ENCODE measurements around the gene OR2T12. TPM values are rescaled to one million over a fixed set of nuclear protein-coding genes. Genes with fewer than 3 reads are reported as not detected.
"Not testable (repeated sequence)": the region's sequence is repeated elsewhere in the genome, so short reads cannot be mapped to it uniquely, and the experiment has no call there.

OR2T12 gene
- total RNA-seq, 3 donors from 2014 or later (not counting 1 experiment from before 2014, with no cell fraction given), result not detected

DNA sequence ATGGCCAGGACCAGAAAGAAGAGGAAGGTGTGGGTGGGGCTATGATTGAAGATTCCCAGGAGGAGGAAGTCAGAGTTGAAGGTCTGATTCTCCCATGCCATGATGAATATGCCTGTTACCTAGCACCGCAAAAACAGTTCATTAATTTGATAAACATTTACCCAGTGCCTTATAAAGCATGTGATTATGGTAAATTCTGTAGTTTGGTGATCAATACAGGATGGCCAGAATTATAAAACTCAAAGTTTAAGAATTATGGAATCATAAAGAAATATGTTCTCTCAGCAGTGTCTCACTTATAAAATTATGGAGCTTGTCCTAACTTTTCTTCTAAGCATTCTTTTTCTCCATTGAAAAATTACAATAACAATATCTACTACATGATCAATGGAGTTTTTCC is 21.2 kb upstream of the OR2T12 start, which contains the start of gene OR2M7:
OR2M7 (minus strand) TSS at position 101 of the 400 bp plus-strand sequence; CDS start at position 101, 0 bp downstream.
- ATAC-seq, result no peak
- no CpG with 5 or more reads among the region's 1 CpG for WGBS (ENCODE audit: insufficient coverage)
- Histone ChIP-seq H3K9me3 (ENCODE audit: control insufficient read depth, insufficient read depth, low read length) (no peaks in the 10 kb centered on the region), H3K4me3 (ENCODE audit: low read length) (no peak within 1 kb of the TSS), H3K4me1 (ENCODE audit: control insufficient read depth, insufficient read depth, low read length) (no peaks in the 10 kb centered on the region), H3K36me3 (ENCODE audit: control insufficient read depth, insufficient read depth, low read length) (no peaks in the 10 kb centered on the region), H3K27ac (ENCODE audit: low read length) (no peak within 1 kb of the TSS), H3K27me3 (ENCODE audit: control insufficient read depth, insufficient read depth, low read length) (no peaks in the 10 kb centered on the region)
- Mint-ChIP-seq H3K4me3 (no peak within 1 kb of the TSS), H3K27ac (no peak within 1 kb of the TSS), H3K9me3 (peaks cover 3 to 21% of the 10 kb centered on the region in 2 donors), H3K27me3 (ENCODE audit: low read depth in 2 of 2) (no peaks in the 10 kb centered on the region), H3K36me3 (no peaks in the 10 kb centered on the region), H3K4me1 (no peaks in the 10 kb centered on the region)
- intact Hi-C loops (cut with micrococcal nuclease), result no loop called here
- TF ChIP-seq, protein P1, sequence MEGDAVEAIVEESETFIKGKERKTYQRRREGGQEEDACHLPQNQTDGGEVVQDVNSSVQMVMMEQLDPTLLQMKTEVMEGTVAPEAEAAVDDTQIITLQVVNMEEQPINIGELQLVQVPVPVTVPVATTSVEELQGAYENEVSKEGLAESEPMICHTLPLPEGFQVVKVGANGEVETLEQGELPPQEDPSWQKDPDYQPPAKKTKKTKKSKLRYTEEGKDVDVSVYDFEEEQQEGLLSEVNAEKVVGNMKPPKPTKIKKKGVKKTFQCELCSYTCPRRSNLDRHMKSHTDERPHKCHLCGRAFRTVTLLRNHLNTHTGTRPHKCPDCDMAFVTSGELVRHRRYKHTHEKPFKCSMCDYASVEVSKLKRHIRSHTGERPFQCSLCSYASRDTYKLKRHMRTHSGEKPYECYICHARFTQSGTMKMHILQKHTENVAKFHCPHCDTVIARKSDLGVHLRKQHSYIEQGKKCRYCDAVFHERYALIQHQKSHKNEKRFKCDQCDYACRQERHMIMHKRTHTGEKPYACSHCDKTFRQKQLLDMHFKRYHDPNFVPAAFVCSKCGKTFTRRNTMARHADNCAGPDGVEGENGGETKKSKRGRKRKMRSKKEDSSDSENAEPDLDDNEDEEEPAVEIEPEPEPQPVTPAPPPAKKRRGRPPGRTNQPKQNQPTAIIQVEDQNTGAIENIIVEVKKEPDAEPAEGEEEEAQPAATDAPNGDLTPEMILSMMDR (IDR thresholded peaks at IDR 0.05), result no peak
- DNase-seq, result no peak

DNA sequence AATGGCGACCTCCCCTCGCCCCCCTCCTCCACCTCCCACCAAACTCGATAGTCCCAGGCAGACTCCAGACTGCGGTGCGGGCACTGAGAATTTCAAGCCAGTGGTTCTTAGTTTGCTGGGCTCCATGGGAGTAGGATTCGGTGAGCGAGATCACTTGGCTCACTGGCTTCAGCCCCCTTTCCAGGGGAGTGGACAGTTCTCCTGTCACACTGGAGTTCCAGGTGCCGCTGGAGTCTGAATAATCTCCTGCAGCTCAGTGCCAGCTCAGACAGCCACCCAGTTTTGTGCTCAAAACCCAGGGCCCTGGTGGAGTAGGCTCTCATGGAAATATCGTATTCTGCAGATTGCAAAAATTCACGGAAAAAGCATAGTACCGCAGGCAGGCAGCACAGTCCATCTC is 13.6 kb upstream of the OR2T12 start:
- Histone ChIP-seq H3K4me3 (ENCODE audit: low read length) (no peak overlapping the region), H3K27ac (ENCODE audit: low read length) (no peak overlapping the region), H3K27me3 (ENCODE audit: control insufficient read depth, insufficient read depth, low read length) (no peaks in the 10 kb centered on the region), H3K36me3 (ENCODE audit: control insufficient read depth, insufficient read depth, low read length) (no peaks in the 10 kb centered on the region), H3K9me3 (ENCODE audit: control insufficient read depth, insufficient read depth, low read length) (peaks cover 4% of the 10 kb centered on the region), H3K4me1 (ENCODE audit: control insufficient read depth, insufficient read depth, low read length) (no peaks in the 10 kb centered on the region)
- H3K4me3 Mint-ChIP-seq, result no peak overlapping the region
- intact Hi-C loops (cut with micrococcal nuclease), result no loop called here
- DNase-seq (no peak), ATAC-seq (no peak)
- no peak overlapping the region for H3K27ac Mint-ChIP-seq
- no peaks in the 10 kb centered on the region for H3K36me3 Mint-ChIP-seq
- 86% methylated on average over 11 of the region's 11 CpGs for whole genome bisulfite sequencing (ENCODE audit: insufficient coverage)
- TF ChIP-seq, protein P1 (IDR thresholded peaks at IDR 0.05), result no peak
- no peaks in the 10 kb centered on the region for H3K4me1 Mint-ChIP-seq
- H3K27me3 Mint-ChIP-seq (ENCODE audit: low read depth in 2 of 2), result no peaks in the 10 kb centered on the region
- H3K9me3 Mint-ChIP-seq, result peaks cover 9 to 17% of the 10 kb centered on the region in 2 donors

DNA sequence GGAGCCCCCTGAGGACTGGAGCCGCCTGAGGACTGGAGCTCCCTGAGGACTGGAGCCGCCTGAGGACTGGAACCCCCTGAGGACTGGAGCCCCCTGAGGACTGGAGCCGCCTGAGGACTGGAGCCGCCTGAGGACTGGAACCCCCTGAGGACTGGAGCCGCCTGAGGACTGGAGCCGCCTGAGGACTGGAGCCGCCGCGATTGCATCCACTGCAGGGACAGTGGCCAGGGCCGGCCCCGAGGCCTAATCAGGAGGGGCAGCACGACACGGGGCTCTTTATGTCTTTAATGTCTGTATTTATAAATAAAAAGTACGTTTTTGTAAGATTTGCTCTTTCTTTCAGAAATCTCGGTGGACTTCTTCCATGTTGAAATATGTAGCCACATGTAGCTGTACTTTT is 3.5 kb upstream of the OR2T12 start:
- not testable (repeated sequence) for H3K4me1 Mint-ChIP-seq, H3K36me3 Mint-ChIP-seq

DNA sequence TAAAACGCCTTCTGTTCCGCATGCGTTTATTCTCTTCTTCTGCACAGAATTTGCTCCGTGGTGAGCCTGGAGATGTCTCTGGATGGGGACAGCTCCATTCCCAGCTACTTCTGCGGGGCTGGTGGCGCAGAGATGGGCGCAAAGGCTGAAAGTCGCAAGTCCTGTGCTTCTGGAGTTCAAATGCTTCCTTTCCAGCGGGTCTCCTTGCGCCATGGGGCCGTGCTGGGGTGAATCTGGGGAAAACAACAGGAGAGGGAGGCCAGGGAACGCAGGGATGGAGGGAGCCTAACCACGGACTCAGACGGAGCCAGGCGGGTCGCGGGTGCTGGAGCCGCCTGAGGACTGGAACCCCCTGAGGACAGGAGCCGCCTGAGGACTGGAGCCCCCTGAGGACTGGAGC is 2.9 kb upstream of the OR2T12 start:
- H3K9me3 Mint-ChIP-seq, result peaks cover 0 to 3% of the 10 kb centered on the region in 2 donors
- Histone ChIP-seq H3K36me3 (ENCODE audit: control insufficient read depth, insufficient read depth, low read length) (no peaks in the 10 kb centered on the region), H3K4me3 (ENCODE audit: low read length) (no peak overlapping the region), H3K27ac (ENCODE audit: low read length) (no peak overlapping the region), H3K9me3 (ENCODE audit: control insufficient read depth, insufficient read depth, low read length) (no peaks in the 10 kb centered on the region), H3K4me1 (ENCODE audit: control insufficient read depth, insufficient read depth, low read length) (no peaks in the 10 kb centered on the region), H3K27me3 (ENCODE audit: control insufficient read depth, insufficient read depth, low read length) (no peaks in the 10 kb centered on the region)
- TF ChIP-seq, protein P1 (IDR thresholded peaks at IDR 0.05), result no peak
- no peak overlapping the region for H3K27ac Mint-ChIP-seq
- no peak for DNase-seq
- no peaks in the 10 kb centered on the region for H3K27me3 Mint-ChIP-seq (ENCODE audit: low read depth in 2 of 2)
- H3K4me1 Mint-ChIP-seq, result no peaks in the 10 kb centered on the region
- intact Hi-C loops (cut with micrococcal nuclease), result no loop called here
- WGBS (ENCODE audit: insufficient coverage), result 87% methylated on average over 19 of the region's 19 CpGs
- ATAC-seq, result no peak
- H3K36me3 Mint-ChIP-seq, result no peaks in the 10 kb centered on the region
- no peak overlapping the region for H3K4me3 Mint-ChIP-seq

More for the DNA sequence above, 3.5 kb upstream of the OR2T12 start:
- H3K9me3 ChIP-seq (ENCODE audit: control insufficient read depth, insufficient read depth, low read length); DNase-seq; H3K27ac Mint-ChIP-seq; H3K36me3 ChIP-seq (ENCODE audit: control insufficient read depth, insufficient read depth, low read length); intact Hi-C loops (cut with micrococcal nuclease); H3K9me3 Mint-ChIP-seq; H3K4me1 ChIP-seq (ENCODE audit: control insufficient read depth, insufficient read depth, low read length); H3K4me3 Mint-ChIP-seq; H3K27ac ChIP-seq (ENCODE audit: low read length); H3K4me3 ChIP-seq (ENCODE audit: low read length); ATAC-seq; H3K27me3 ChIP-seq (ENCODE audit: control insufficient read depth, insufficient read depth, low read length); H3K27me3 Mint-ChIP-seq (ENCODE audit: low read depth in 2 of 2): not testable (repeated sequence)
- 74% methylated on average over 15 of the region's 15 CpGs for WGBS (ENCODE audit: insufficient coverage)

DNA sequence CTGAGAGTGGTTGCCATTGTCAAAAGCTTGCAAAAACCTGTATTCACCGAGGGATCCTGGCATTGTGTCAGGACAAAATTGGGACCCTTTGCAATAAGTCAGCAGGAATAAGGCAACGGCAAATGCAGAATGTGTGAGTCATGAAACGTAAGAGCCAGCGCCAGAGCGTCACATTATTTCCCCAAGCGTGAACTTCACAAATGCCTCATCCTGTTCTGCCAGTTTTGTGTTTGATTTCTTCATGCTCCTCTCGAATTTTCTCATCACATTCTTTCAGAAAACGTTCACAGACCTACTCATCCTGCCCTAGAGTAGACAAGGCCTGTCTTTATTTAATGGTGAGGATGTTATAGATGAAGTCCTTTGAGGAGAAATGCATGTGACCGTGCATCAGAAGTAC is 2.4 kb upstream of the OR2T12 start:
- H3K9me3 Mint-ChIP-seq; H3K4me3 ChIP-seq (ENCODE audit: low read length); intact Hi-C loops (cut with micrococcal nuclease); H3K4me1 Mint-ChIP-seq; ATAC-seq; H3K4me3 Mint-ChIP-seq; H3K27ac ChIP-seq (ENCODE audit: low read length); H3K36me3 Mint-ChIP-seq; H3K36me3 ChIP-seq (ENCODE audit: control insufficient read depth, insufficient read depth, low read length); H3K27me3 ChIP-seq (ENCODE audit: control insufficient read depth, insufficient read depth, low read length); H3K27me3 Mint-ChIP-seq (ENCODE audit: low read depth in 2 of 2); H3K9me3 ChIP-seq (ENCODE audit: control insufficient read depth, insufficient read depth, low read length); H3K27ac Mint-ChIP-seq; H3K4me1 ChIP-seq (ENCODE audit: control insufficient read depth, insufficient read depth, low read length); DNase-seq: not testable (repeated sequence)
- WGBS (ENCODE audit: insufficient coverage), result 90% methylated on average over 6 of the region's 9 CpGs
